LNCAP (cell line): Measurements from ENCODE around the gene DNAJC4.

Experiments
- TF ChIP-seq, protein P1 (sequence below): fragments of 450-650 bp; IDR thresholded peaks from 2 replicates; pipeline ENCODE4 v1.5.1; 2017; ENCODE audit warnings: mild to moderate bottlenecking

DNAJC4 gene

GRCh38 chr11:64240435-64241240 is 10.3 kb downstream of the DNAJC4 start, which contains the start of gene FKBP2:
Gene FKBP2 (plus strand): TSS chr11:64241095. CDS start chr11:64242388, 1,293 bp downstream.
- TF ChIP-seq, protein P1, sequence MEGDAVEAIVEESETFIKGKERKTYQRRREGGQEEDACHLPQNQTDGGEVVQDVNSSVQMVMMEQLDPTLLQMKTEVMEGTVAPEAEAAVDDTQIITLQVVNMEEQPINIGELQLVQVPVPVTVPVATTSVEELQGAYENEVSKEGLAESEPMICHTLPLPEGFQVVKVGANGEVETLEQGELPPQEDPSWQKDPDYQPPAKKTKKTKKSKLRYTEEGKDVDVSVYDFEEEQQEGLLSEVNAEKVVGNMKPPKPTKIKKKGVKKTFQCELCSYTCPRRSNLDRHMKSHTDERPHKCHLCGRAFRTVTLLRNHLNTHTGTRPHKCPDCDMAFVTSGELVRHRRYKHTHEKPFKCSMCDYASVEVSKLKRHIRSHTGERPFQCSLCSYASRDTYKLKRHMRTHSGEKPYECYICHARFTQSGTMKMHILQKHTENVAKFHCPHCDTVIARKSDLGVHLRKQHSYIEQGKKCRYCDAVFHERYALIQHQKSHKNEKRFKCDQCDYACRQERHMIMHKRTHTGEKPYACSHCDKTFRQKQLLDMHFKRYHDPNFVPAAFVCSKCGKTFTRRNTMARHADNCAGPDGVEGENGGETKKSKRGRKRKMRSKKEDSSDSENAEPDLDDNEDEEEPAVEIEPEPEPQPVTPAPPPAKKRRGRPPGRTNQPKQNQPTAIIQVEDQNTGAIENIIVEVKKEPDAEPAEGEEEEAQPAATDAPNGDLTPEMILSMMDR = no peak

GRCh38 chr11:64241241-64241490 is 10.8 kb downstream of the DNAJC4 start:
- TF ChIP-seq, protein P1 = no peak

DNA sequence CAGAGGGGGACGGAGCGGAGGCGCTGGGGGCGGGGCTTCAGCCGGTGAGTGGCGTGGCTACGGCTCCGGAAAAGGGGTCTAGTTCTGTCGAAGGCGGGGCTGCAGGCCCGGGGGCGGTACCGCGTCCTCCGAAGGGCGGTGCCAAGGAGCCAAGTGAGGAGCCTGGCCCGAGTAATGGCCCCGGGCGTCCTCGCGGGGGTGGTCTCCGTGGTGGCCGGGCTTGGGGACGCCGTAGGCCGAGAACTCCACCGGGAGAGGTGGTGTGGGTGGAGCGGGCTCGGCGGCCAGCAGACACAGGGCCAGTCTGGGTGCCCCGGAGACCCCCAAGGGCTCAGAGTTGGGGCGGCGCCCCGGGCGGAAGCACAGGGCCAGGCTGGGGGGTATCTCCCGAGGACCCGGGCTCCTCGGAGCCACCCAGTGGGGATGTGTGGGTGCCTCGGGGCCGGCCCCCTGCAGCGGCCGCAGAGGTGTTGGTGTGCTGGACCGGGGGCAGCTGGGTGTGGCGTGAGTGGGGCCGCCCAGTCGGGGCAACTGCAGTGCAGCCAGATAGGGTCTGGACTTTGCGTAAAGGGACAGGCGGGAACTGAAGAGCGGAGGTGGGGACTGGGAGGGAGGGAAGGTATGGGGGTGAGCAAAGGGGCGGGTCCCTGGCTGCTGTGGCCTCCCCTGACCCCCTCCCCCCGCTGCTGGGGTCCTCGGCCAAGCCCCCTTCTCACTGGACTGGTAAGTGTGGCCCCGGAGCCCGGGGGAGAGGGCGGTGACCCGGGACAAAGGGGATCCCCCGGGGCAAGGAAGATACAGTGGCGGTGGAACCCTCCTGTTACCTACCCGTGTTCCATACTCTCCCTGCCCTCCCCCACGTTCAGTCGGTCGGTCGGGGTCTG is 11.4 kb downstream of the DNAJC4 start:
- TF ChIP-seq, protein P1 = no peak

GRCh38 chr11:64243236-64243854 is 13.0 kb downstream of the DNAJC4 start:
- TF ChIP-seq, protein P1 = no peak

GRCh38 chr11:64244107-64244506 is 13.8 kb downstream of the DNAJC4 start:
- TF ChIP-seq, protein P1 = no peak

GRCh38 chr11:64244966-64245365 is 14.6 kb downstream of the DNAJC4 start:
- TF ChIP-seq, protein P1 = no peak

- TF ChIP-seq, protein P1 = no peak
These were observed 15.1 kb downstream of the DNAJC4 start for GRCh38 chr11:64245401-64245796.
